ENCODE measurements around the gene RAMP1.

- TF ChIP-seq YY1 (IDR thresholded peaks at IDR 0.05; ENCODE audit: insufficient read depth, insufficient read length) (no peak), ZNF274 (IDR thresholded peaks at IDR 0.05; ENCODE audit: low read depth, low read length) (no peak), SUZ12 (IDR thresholded peaks at IDR 0.05; ENCODE audit: extremely low read depth, insufficient read depth, insufficient read length) (no peak)
Measured at GRCh38 chr2:237943395-237944094, 84.1 kb downstream of the RAMP1 start.
